GM12875 (cell line): ENCODE measurements around the gene ITK.
"Not testable (repeated sequence)": the region's sequence is repeated elsewhere in the genome, so short reads cannot be mapped to it uniquely, and the experiment has no call there.

Experiments
- H3K4me3 ChIP-seq: one replicate; pipeline ENCODE4 v1.5.1; 2011; ENCODE audit warnings: low read depth, low read length, control low read depth
- CTCF ChIP-seq: IDR thresholded peaks from 2 replicates; pipeline ENCODE4 v1.5.1; 2011; ENCODE audit warnings: low read depth, mild to moderate bottlenecking, control low read depth, inconsistent platforms, low read length, moderate library complexity, borderline replicate concordance; ENCODE audit not compliant: insufficient read depth

ITK gene

GRCh38 chr5:157184117-157184670 lies 3.6 kb downstream of the ITK start:
- H3K4me3 ChIP-seq: no peak overlapping the region
- no peak for TF ChIP-seq CTCF

GRCh38 chr5:157185122-157185521 lies 4.5 kb downstream of the ITK start:
- not testable (repeated sequence) for H3K4me3 ChIP-seq

- no peak for TF ChIP-seq CTCF
- H3K4me3 ChIP-seq: no peak overlapping the region
These were observed 5.8 kb downstream of the ITK start for GRCh38 chr5:157186309-157187045.

- no peak for TF ChIP-seq CTCF
- H3K4me3 ChIP-seq: no peak overlapping the region
These were observed 6.6 kb downstream of the ITK start for GRCh38 chr5:157187046-157187754.

GRCh38 chr5:157188270-157188669 lies 7.6 kb downstream of the ITK start:
- no peak overlapping the region for H3K4me3 ChIP-seq
- TF ChIP-seq CTCF: no peak

- TF ChIP-seq CTCF: no peak
- no peak overlapping the region for H3K4me3 ChIP-seq
These were observed 8.6 kb downstream of the ITK start for GRCh38 chr5:157189223-157189622.

GRCh38 chr5:157193699-157194424 lies 13.2 kb downstream of the ITK start:
- no peak for TF ChIP-seq CTCF
- H3K4me3 ChIP-seq: no peak overlapping the region
